ENCODE measurements around the gene PTPRN2. TPM values are rescaled to one million over a fixed set of nuclear protein-coding genes. Genes with fewer than 3 reads are reported as not detected.

The PTPRN2 gene
- total RNA-seq, 2 experiments from 2014 or later: 0.70 TPM; not detected in 1

GRCh38 chr7:158461824-158462223, 125.8 kb downstream of the PTPRN2 start:
- no peaks in the 10 kb centered on the region for H4K20me1 ChIP-seq (ENCODE audit: insufficient read depth, low read length)
- BruUV-seq (replicated peaks): no TSS peak
- H3K4me3 ChIP-seq (ENCODE audit: low read depth, low read length, poor library complexity, severe bottlenecking): no peak overlapping the region
- H3K9me3 ChIP-seq (ENCODE audit: low read length): no peaks in the 10 kb centered on the region
- H3K4me2 ChIP-seq (ENCODE audit: low read length): no peak overlapping the region
- H3K9me2 ChIP-seq (ENCODE audit: insufficient read depth, low read length): no peaks in the 10 kb centered on the region
- no peaks in the 10 kb centered on the region for H3K79me2 ChIP-seq (ENCODE audit: insufficient read depth, low read depth, low read length)
- no peak for TF ChIP-seq CTCF (conservative IDR thresholded peaks at IDR 0.05; ENCODE audit: low read length)
- TF ChIP-seq EZH2phosphoT487 (IDR thresholded peaks at IDR 0.05; ENCODE audit: borderline replicate concordance, low read depth, low read length): no peak
- no peak for DNase-seq (ENCODE audit: low spot score)
- POLR2A ChIA-PET: no interaction called here
- intact Hi-C loops (cut with micrococcal nuclease; ENCODE audit: unreplicated experiment): no loop called here
- CTCF ChIA-PET (ENCODE audit: unreplicated experiment): no interaction called here
- H3K36me3 ChIP-seq (ENCODE audit: insufficient read depth, low read length): no peaks in the 10 kb centered on the region
- H3K27ac ChIP-seq (ENCODE audit: low read depth, low read length, poor library complexity, severe bottlenecking): no peak overlapping the region
- H2AFZ ChIP-seq (ENCODE audit: low read length): no peak overlapping the region
- H3K4me1 ChIP-seq (ENCODE audit: insufficient read depth, low read length, poor library complexity, severe bottlenecking): no peaks in the 10 kb centered on the region

DNA sequence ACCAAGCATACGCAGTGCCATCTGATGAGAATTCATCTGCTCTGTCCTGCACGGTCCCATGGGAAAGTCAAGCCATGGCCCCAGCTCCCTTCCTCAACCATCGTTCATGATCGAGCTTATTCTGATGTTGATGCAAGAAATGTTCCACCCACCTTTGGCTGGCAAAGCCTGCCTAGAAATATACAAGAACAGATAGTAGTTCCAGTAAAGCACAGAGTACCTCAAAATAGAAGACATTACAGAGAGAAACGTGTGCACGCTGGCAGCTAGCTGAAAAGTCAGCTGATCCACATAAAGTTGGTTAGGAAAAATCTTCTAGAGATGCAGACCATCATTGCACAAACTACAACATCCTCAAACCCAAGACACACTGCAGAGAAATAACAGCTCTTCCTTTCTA, 127.0 kb downstream of the PTPRN2 start:
- no peaks in the 10 kb centered on the region for H3K4me1 ChIP-seq (ENCODE audit: insufficient read depth, low read length, poor library complexity, severe bottlenecking)
- BruUV-seq (replicated peaks): no TSS peak
- H3K9me3 ChIP-seq (ENCODE audit: low read length): no peaks in the 10 kb centered on the region
- no peaks in the 10 kb centered on the region for H3K79me2 ChIP-seq (ENCODE audit: insufficient read depth, low read depth, low read length)
- H3K4me3 ChIP-seq (ENCODE audit: low read depth, low read length, poor library complexity, severe bottlenecking): no peak overlapping the region
- intact Hi-C loops (cut with micrococcal nuclease; ENCODE audit: unreplicated experiment): no loop called here
- DNase-seq (ENCODE audit: low spot score): no peak
- H2AFZ ChIP-seq (ENCODE audit: low read length): no peak overlapping the region
- POLR2A ChIA-PET: no interaction called here
- H3K27ac ChIP-seq (ENCODE audit: low read depth, low read length, poor library complexity, severe bottlenecking): no peak overlapping the region
- CTCF ChIA-PET (ENCODE audit: unreplicated experiment): no interaction called here
- H3K36me3 ChIP-seq (ENCODE audit: insufficient read depth, low read length): no peaks in the 10 kb centered on the region
- no peaks in the 10 kb centered on the region for H4K20me1 ChIP-seq (ENCODE audit: insufficient read depth, low read length)
- H3K4me2 ChIP-seq (ENCODE audit: low read length): no peak overlapping the region
- no peaks in the 10 kb centered on the region for H3K9me2 ChIP-seq (ENCODE audit: insufficient read depth, low read length)
- TF ChIP-seq EZH2phosphoT487 (IDR thresholded peaks at IDR 0.05; ENCODE audit: borderline replicate concordance, low read depth, low read length): no peak
- TF ChIP-seq CTCF (conservative IDR thresholded peaks at IDR 0.05; ENCODE audit: low read length): no peak

- no peak overlapping the region for H3K4me3 ChIP-seq (ENCODE audit: low read depth, low read length, poor library complexity, severe bottlenecking)
- H4K20me1 ChIP-seq (ENCODE audit: insufficient read depth, low read length): no peaks in the 10 kb centered on the region
- intact Hi-C loops (cut with micrococcal nuclease; ENCODE audit: unreplicated experiment): no loop called here
- DNase-seq (ENCODE audit: low spot score): no peak
- no peaks in the 10 kb centered on the region for H3K4me1 ChIP-seq (ENCODE audit: insufficient read depth, low read length, poor library complexity, severe bottlenecking)
- no peaks in the 10 kb centered on the region for H3K9me3 ChIP-seq (ENCODE audit: low read length)
- H3K9me2 ChIP-seq (ENCODE audit: insufficient read depth, low read length): no peaks in the 10 kb centered on the region
- ChIA-PET CTCF (ENCODE audit: unreplicated experiment) (no interaction called here), POLR2A (no interaction called here)
- H3K27ac ChIP-seq (ENCODE audit: low read depth, low read length, poor library complexity, severe bottlenecking): no peak overlapping the region
- no peaks in the 10 kb centered on the region for H3K79me2 ChIP-seq (ENCODE audit: insufficient read depth, low read depth, low read length)
- BruUV-seq (replicated peaks): no TSS peak
- TF ChIP-seq EZH2phosphoT487 (IDR thresholded peaks at IDR 0.05; ENCODE audit: borderline replicate concordance, low read depth, low read length): no peak
- no peak for TF ChIP-seq CTCF (conservative IDR thresholded peaks at IDR 0.05; ENCODE audit: low read length)
- no peak overlapping the region for H2AFZ ChIP-seq (ENCODE audit: low read length)
- no peaks in the 10 kb centered on the region for H3K36me3 ChIP-seq (ENCODE audit: insufficient read depth, low read length)
- H3K4me2 ChIP-seq (ENCODE audit: low read length): no peak overlapping the region
These were observed 128.8 kb downstream of the PTPRN2 start for GRCh38 chr7:158458716-158459282.

Measured in OCI-LY7 (cell line).